ENCODE data around the gene AKAP8. TPM values are rescaled to one million over a fixed set of nuclear protein-coding genes. Genes with fewer than 3 reads are reported as not detected.

Gene AKAP8
- total and polyA plus RNA-seq, 2 of the 4 experiments (the other 2 are of a cell fraction), result 12.2 to 13.4 TPM

- dilution Hi-C loops (cut with HindIII; ENCODE audit: low sequenced_read_pairs, unreplicated experiment) (no loop called here), intact Hi-C loops (cut with micrococcal nuclease) (no loop called here), in situ Hi-C loops (cut with MboI; ENCODE audit: low sequenced_read_pairs) (no loop called here)
- no peak overlapping the region for H4K91ac ChIP-seq (ENCODE audit: insufficient read depth, low read depth, low read length)
- no peak overlapping the region for H3K4me2 ChIP-seq (ENCODE audit: low read depth, low read length)
- ChIA-PET CTCF (interaction anchor here (0.5 to 1.1 kb wide), 2 partner anchors 12 to 773 kb away, joined by 5 to 8 read pairs; no protein-coding TSS in a partner anchor), POLR2A (ENCODE audit: unreplicated experiment) (no interaction called here)
- H2BK15ac ChIP-seq (ENCODE audit: low read depth, low read length), result no peak overlapping the region
- no peak overlapping the region for H3K18ac ChIP-seq (ENCODE audit: low read depth, low read length)
- H2AK9ac ChIP-seq (replicated peaks; ENCODE audit: low read depth, low read length, poor library complexity), result no peak overlapping the region
- H4K8ac ChIP-seq (ENCODE audit: low read depth in 2 of 2, low read length in 2 of 2), result no peak overlapping the region
- ATAC-seq (ENCODE audit: low read depth) (no peak), DNase-seq (no peak)
- no peaks in the 10 kb centered on the region for H3K27me3 ChIP-seq (ENCODE audit: control insufficient read depth, insufficient read depth, low read length)
- peaks cover 100% of the 10 kb centered on the region for H4K20me1 ChIP-seq (ENCODE audit: insufficient read depth, low read length)
- TF ChIP-seq CEBPB (IDR thresholded peaks at IDR 0.05; ENCODE audit: low read depth, low read length) (0 out of 2 replicates have a peak, but pooled peaks have one; percentile 21), MXI1 (IDR thresholded peaks at IDR 0.05; ENCODE audit: borderline replicate concordance, low read depth, low read length) (no peak)
- H3K56ac ChIP-seq (ENCODE audit: extremely low read depth, insufficient read depth, low read length), result no peak overlapping the region
- H2AFZ ChIP-seq (replicated peaks; ENCODE audit: low read length, poor library complexity), result no peak overlapping the region
- no peaks in the 10 kb centered on the region; the same call in 1 of the 2 replicates for H3K36me3 ChIP-seq (ENCODE audit: control insufficient read depth, insufficient read depth, low read length)
- BruUV-seq (replicated peaks), result no TSS peak
- peaks cover 0 to 80% of the 10 kb centered on the region in 2 experiments; a peak in 2 of 4 replicates for H3K79me1 ChIP-seq (ENCODE audit: low read depth in 1 of 2, low read length in 2 of 2)
- no peak overlapping the region for H2BK20ac ChIP-seq (ENCODE audit: low read depth, low read length)
- H3K9ac ChIP-seq (ENCODE audit: low read depth, low read length), result no peak overlapping the region
- no peak overlapping the region for H2BK5ac ChIP-seq (ENCODE audit: low read depth, low read length, poor library complexity, severe bottlenecking)
- H3K27ac ChIP-seq (ENCODE audit: insufficient read depth, low read length), result no peak overlapping the region
- 0 out of 2 replicates have a peak overlapping the region, but pooled peaks have one; percentile 8 for H3K4ac ChIP-seq (ENCODE audit: low read depth, low read length)
- 94% methylated on average over 3 of the region's 6 CpGs; no CpG with 5 or more reads in 1 of the 2 experiments for WGBS, 2 experiments (ENCODE audit: extremely low coverage in 2 of 2, insufficient read length in 1 of 2)
- H2BK120ac ChIP-seq (ENCODE audit: low read depth, low read length), result no peak overlapping the region
- 0 out of 2 replicates have a peak overlapping the region, but pooled peaks have one; percentile 35 for H3K14ac ChIP-seq (replicated peaks; ENCODE audit: low read depth, low read length)
- no peak overlapping the region for H3K4me3 ChIP-seq (ENCODE audit: insufficient read depth, low read depth, low read length)
- peaks cover 53% of the 10 kb centered on the region for H3K9me1 ChIP-seq (ENCODE audit: insufficient read depth, low read length)
- H3K23ac ChIP-seq (ENCODE audit: low read depth, low read length), result peak overlapping the region; percentile 23; the same call in 1 of the 2 replicates
- H2AK5ac ChIP-seq (ENCODE audit: low read depth, low read length), result no peak overlapping the region
- H4K5ac ChIP-seq (ENCODE audit: low read depth, low read length), result no peak overlapping the region
- peaks cover 40% of the 10 kb centered on the region for H3K4me1 ChIP-seq (ENCODE audit: control insufficient read depth, insufficient read depth, low read length)
- no peaks in the 10 kb centered on the region for H3K9me3 ChIP-seq (ENCODE audit: control insufficient read depth, insufficient read depth, low read length)
These were observed 64.5 kb downstream of the AKAP8 start for GRCh38 chr19:15315101-15315500.

All from IMR-90 (cell line).